Osteocyte (in vitro differentiated cells): ENCODE data around the gene ULK1. TPM values are rescaled to one million over a fixed set of nuclear protein-coding genes. Genes with fewer than 3 reads are reported as not detected.

Experiments used
- DNase-seq: peaks from one replicate; pipeline ENCODE4 v3.0.0; 2021; ENCODE audit warnings: mixed read lengths; ENCODE audit not compliant: unreplicated experiment; ENCODE audit errors: extremely low spot score
- H3K27ac Mint-ChIP-seq: one replicate; pipeline ENCODE4 v1.8.0; 2021; ENCODE audit warnings: mild to moderate bottlenecking, mixed read lengths; ENCODE audit not compliant: unreplicated experiment
- H3K27me3 Mint-ChIP-seq: one replicate; pipeline ENCODE4 v1.8.0; 2021; ENCODE audit warnings: mixed read lengths; ENCODE audit not compliant: unreplicated experiment
- H3K36me3 Mint-ChIP-seq: one replicate; pipeline ENCODE4 v1.8.0; 2021; ENCODE audit warnings: mixed read lengths; ENCODE audit not compliant: unreplicated experiment
- H3K4me1 Mint-ChIP-seq: one replicate; pipeline ENCODE4 v1.8.0; 2021; ENCODE audit warnings: mixed read lengths; ENCODE audit not compliant: unreplicated experiment
- H3K4me3 Mint-ChIP-seq: one replicate; pipeline ENCODE4 v1.8.0; 2021; ENCODE audit warnings: mild to moderate bottlenecking, moderate library complexity, mixed read lengths; ENCODE audit not compliant: unreplicated experiment
- H3K9me3 Mint-ChIP-seq: one replicate; pipeline ENCODE4 v1.8.0; 2021; ENCODE audit warnings: mixed read lengths; ENCODE audit not compliant: unreplicated experiment
- CTCF ChIP-seq: fragments of 200-600 bp; sonication (generic); IDR thresholded peaks from 2 replicates; pipeline ENCODE4 v1.5.0; 2021; ENCODE audit warnings: antibody characterized with exemption, mild to moderate bottlenecking, moderate library complexity
- long read RNA-seq: library from polyadenylated mRNA; unstranded; transcript quantifications from one replicate; pipeline ENCODE4 v2.0.0, GENCODE V29; 2021
- total RNA-seq: library from RNA; stranded (reverse); gene quantifications from 2 replicates; pipeline ENCODE4 v1.2.1, GENCODE V29; 2021

The ULK1 gene
- 69.6 and 74.7 TPM in 2 replicates for total RNA-seq
- long read RNA-seq, partial matches to known transcripts, result 1 of 17 reads
- long read RNA-seq, other reads (novel, unspliced or antisense), result 12 of 17 reads

GRCh38 chr12:131894313-131894860 lies at the start of gene ULK1:
Gene ULK1 (plus strand): TSS chr12:131894622. CDS start chr12:131895002, 380 bp downstream.
- no peak for TF ChIP-seq CTCF
- H3K4me1 Mint-ChIP-seq, result peaks cover 17% of the 10 kb centered on the region
- H3K27ac Mint-ChIP-seq, result peak within 1 kb of the TSS; percentile 79
- peak within 1 kb of the TSS; percentile 81 for H3K4me3 Mint-ChIP-seq
- H3K9me3 Mint-ChIP-seq, result no peaks in the 10 kb centered on the region
- peaks cover 3% of the 10 kb centered on the region for H3K27me3 Mint-ChIP-seq
- peak; percentile 98 for DNase-seq
- H3K36me3 Mint-ChIP-seq, result no peaks in the 10 kb centered on the region

- Mint-ChIP-seq H3K27me3 (no peaks in the 10 kb centered on the region), H3K36me3 (no peaks in the 10 kb centered on the region), H3K4me1 (no peaks in the 10 kb centered on the region), H3K4me3 (no peak overlapping the region), H3K9me3 (no peaks in the 10 kb centered on the region), H3K27ac (no peak overlapping the region)
- DNase-seq, result no peak
- TF ChIP-seq CTCF, result no peak
Measured at GRCh38 chr12:131844656-131845055, 49.8 kb upstream of the ULK1 start.

GRCh38 chr12:131845121-131845520 lies 49.3 kb upstream of the ULK1 start:
- DNase-seq, result no peak
- Mint-ChIP-seq H3K27ac (no peak overlapping the region), H3K9me3 (no peaks in the 10 kb centered on the region), H3K27me3 (no peaks in the 10 kb centered on the region), H3K4me3 (no peak overlapping the region), H3K4me1 (no peaks in the 10 kb centered on the region), H3K36me3 (no peaks in the 10 kb centered on the region)
- no peak for TF ChIP-seq CTCF

GRCh38 chr12:131847456-131847855 lies 47.0 kb upstream of the ULK1 start:
- DNase-seq, result no peak
- no peaks in the 10 kb centered on the region for H3K27me3 Mint-ChIP-seq
- no peaks in the 10 kb centered on the region for H3K36me3 Mint-ChIP-seq
- H3K27ac Mint-ChIP-seq, result no peak overlapping the region
- TF ChIP-seq CTCF, result no peak
- H3K4me1 Mint-ChIP-seq, result no peaks in the 10 kb centered on the region
- H3K4me3 Mint-ChIP-seq, result no peak overlapping the region
- H3K9me3 Mint-ChIP-seq, result no peaks in the 10 kb centered on the region

GRCh38 chr12:131848753-131849152 lies 45.7 kb upstream of the ULK1 start:
- no peaks in the 10 kb centered on the region for H3K4me1 Mint-ChIP-seq
- H3K27me3 Mint-ChIP-seq, result no peaks in the 10 kb centered on the region
- no peak overlapping the region for H3K27ac Mint-ChIP-seq
- no peak for TF ChIP-seq CTCF
- no peak for DNase-seq
- no peaks in the 10 kb centered on the region for H3K36me3 Mint-ChIP-seq
- no peaks in the 10 kb centered on the region for H3K9me3 Mint-ChIP-seq
- H3K4me3 Mint-ChIP-seq, result no peak overlapping the region
